ENCODE measurements around the gene ANKRD24. TPM values are rescaled to one million over a fixed set of nuclear protein-coding genes. Genes with fewer than 3 reads are reported as not detected.

The ANKRD24 gene
- total and polyA plus RNA-seq, 2 of the 13 experiments (the other 11 are each of a cell fraction or from before 2014, with no cell fraction given): 0.13 to 0.24 TPM

DNA sequence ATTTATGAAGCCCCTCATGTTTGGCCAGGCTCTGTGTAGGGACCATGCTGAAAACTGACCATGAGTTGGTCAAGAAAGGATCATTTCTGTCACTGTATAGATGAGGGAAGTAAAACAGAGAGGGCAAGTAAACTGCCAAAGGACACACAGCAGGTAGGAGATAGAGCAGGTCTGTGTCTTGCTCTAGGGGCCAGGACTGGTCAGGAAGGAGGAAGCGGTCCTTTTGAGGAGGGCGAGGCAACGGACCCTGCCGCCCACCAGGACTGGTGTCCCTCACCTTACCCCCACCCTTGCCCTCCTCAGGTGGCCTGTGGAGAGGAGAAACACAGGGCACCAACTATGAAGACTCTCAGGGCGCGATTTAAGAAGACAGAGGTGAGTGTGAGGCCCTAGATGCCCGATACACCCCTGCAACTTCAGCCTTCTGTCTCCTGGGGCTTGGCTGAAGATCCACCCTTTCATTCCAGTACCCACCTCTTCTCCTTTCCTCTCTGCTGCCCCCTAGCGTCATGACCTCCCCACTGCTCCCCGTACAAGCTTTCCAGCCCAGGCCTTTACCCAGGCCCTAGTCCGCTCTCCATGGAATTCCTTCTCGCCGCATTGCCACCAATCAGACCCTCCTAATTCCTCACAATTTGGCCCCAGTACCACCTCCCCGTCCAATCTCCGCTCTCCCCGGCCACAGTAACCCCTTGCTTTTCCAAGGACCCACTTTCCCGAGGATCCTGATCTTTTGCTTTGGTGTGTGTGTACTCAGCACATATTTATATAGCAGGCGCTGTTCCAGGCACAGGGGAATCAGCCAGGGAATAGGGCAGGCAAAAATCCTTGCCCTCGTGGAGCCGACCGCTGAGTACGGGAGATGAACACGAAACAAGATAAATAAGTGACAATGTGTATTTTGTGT is 3.9 kb downstream of the ANKRD24 start (continued):
- TF ChIP-seq, protein P1, sequence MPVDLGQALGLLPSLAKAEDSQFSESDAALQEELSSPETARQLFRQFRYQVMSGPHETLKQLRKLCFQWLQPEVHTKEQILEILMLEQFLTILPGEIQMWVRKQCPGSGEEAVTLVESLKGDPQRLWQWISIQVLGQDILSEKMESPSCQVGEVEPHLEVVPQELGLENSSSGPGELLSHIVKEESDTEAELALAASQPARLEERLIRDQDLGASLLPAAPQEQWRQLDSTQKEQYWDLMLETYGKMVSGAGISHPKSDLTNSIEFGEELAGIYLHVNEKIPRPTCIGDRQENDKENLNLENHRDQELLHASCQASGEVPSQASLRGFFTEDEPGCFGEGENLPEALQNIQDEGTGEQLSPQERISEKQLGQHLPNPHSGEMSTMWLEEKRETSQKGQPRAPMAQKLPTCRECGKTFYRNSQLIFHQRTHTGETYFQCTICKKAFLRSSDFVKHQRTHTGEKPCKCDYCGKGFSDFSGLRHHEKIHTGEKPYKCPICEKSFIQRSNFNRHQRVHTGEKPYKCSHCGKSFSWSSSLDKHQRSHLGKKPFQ (CRISPR knock-in tag; IDR thresholded peaks at IDR 0.05; ENCODE audit: insufficient replicate concordance): no peak
- TF ChIP-seq ZNF83 (CRISPR knock-in tag; IDR thresholded peaks at IDR 0.05; ENCODE audit: borderline replicate concordance) (no peak), ZNF501 (CRISPR knock-in tag; IDR thresholded peaks at IDR 0.05) (peak; percentile 53; the same call in 1 of the 2 replicates), GATAD2A (CRISPR knock-in tag; IDR thresholded peaks at IDR 0.05) (peak; percentile 33; the same call in 1 of the 2 replicates), ZNF605 (CRISPR knock-in tag; IDR thresholded peaks at IDR 0.05) (peak; percentile 10; the same call in 1 of the 2 replicates), ZNF264 (CRISPR knock-in tag; IDR thresholded peaks at IDR 0.05) (no peak), NFYC (CRISPR knock-in tag; IDR thresholded peaks at IDR 0.05) (no peak), ZBTB7B (CRISPR knock-in tag; IDR thresholded peaks at IDR 0.05) (0 out of 2 replicates have a peak, but pooled peaks have one; percentile 15), ZSCAN25 (CRISPR knock-in tag; IDR thresholded peaks at IDR 0.05) (peak; percentile 91), KLF16 (CRISPR knock-in tag; IDR thresholded peaks at IDR 0.05) (0 out of 4 replicates have a peak, but pooled peaks of 1 of the 2 experiments have one; percentile 18), ZNF256 (CRISPR knock-in tag; conservative IDR thresholded peaks at IDR 0.05) (no peak), HOXA9 (CRISPR knock-in tag; IDR thresholded peaks at IDR 0.05; ENCODE audit: borderline replicate concordance) (no peak)
- TF ChIP-seq, protein P2, sequence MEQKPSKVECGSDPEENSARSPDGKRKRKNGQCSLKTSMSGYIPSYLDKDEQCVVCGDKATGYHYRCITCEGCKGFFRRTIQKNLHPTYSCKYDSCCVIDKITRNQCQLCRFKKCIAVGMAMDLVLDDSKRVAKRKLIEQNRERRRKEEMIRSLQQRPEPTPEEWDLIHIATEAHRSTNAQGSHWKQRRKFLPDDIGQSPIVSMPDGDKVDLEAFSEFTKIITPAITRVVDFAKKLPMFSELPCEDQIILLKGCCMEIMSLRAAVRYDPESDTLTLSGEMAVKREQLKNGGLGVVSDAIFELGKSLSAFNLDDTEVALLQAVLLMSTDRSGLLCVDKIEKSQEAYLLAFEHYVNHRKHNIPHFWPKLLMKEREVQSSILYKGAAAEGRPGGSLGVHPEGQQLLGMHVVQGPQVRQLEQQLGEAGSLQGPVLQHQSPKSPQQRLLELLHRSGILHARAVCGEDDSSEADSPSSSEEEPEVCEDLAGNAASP (CRISPR knock-in tag; IDR thresholded peaks at IDR 0.05; ENCODE audit: borderline replicate concordance): no peak
- TF ChIP-seq, protein P3, sequence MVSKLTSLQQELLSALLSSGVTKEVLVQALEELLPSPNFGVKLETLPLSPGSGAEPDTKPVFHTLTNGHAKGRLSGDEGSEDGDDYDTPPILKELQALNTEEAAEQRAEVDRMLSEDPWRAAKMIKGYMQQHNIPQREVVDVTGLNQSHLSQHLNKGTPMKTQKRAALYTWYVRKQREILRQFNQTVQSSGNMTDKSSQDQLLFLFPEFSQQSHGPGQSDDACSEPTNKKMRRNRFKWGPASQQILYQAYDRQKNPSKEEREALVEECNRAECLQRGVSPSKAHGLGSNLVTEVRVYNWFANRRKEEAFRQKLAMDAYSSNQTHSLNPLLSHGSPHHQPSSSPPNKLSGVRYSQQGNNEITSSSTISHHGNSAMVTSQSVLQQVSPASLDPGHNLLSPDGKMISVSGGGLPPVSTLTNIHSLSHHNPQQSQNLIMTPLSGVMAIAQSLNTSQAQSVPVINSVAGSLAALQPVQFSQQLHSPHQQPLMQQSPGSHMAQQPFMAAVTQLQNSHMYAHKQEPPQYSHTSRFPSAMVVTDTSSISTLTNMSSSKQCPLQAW (CRISPR knock-in tag; IDR thresholded peaks at IDR 0.05): peak; percentile 46; the same call in 1 of the 2 replicates
- TF ChIP-seq, protein P4, sequence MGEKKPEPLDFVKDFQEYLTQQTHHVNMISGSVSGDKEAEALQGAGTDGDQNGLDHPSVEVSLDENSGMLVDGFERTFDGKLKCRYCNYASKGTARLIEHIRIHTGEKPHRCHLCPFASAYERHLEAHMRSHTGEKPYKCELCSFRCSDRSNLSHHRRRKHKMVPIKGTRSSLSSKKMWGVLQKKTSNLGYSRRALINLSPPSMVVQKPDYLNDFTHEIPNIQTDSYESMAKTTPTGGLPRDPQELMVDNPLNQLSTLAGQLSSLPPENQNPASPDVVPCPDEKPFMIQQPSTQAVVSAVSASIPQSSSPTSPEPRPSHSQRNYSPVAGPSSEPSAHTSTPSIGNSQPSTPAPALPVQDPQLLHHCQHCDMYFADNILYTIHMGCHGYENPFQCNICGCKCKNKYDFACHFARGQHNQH (CRISPR knock-in tag; IDR thresholded peaks at IDR 0.05): peak; percentile 32; the same call in 1 of the 2 replicates
- TF ChIP-seq, protein P5, sequence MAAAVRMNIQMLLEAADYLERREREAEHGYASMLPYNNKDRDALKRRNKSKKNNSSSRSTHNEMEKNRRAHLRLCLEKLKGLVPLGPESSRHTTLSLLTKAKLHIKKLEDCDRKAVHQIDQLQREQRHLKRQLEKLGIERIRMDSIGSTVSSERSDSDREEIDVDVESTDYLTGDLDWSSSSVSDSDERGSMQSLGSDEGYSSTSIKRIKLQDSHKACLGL (CRISPR knock-in tag; IDR thresholded peaks at IDR 0.05): no peak
- TF ChIP-seq, protein P6, sequence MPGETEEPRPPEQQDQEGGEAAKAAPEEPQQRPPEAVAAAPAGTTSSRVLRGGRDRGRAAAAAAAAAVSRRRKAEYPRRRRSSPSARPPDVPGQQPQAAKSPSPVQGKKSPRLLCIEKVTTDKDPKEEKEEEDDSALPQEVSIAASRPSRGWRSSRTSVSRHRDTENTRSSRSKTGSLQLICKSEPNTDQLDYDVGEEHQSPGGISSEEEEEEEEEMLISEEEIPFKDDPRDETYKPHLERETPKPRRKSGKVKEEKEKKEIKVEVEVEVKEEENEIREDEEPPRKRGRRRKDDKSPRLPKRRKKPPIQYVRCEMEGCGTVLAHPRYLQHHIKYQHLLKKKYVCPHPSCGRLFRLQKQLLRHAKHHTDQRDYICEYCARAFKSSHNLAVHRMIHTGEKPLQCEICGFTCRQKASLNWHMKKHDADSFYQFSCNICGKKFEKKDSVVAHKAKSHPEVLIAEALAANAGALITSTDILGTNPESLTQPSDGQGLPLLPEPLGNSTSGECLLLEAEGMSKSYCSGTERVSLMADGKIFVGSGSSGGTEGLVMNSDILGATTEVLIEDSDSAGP (CRISPR knock-in tag; IDR thresholded peaks at IDR 0.05; ENCODE audit: borderline replicate concordance): peak; percentile 50; the same call in 1 of the 2 replicates
